GM12891 (cell line): ENCODE data around the gene NEURL1B.

Source experiments
- PAX5 ChIP-seq: IDR thresholded peaks from 2 replicates; pipeline ENCODE4 v1.6.1; 2011; ENCODE audit warnings: low read length, moderate library complexity, mild to moderate bottlenecking; ENCODE audit not compliant: insufficient read depth, severe bottlenecking
- POLR2A ChIP-seq: IDR thresholded peaks from 2 replicates; pipeline ENCODE4 v1.6.1; 2011; ENCODE audit warnings: low read depth, low read length, control low read depth
- POLR2AphosphoS5 ChIP-seq: IDR thresholded peaks from 2 replicates; pipeline ENCODE4 v1.6.1; 2011; ENCODE audit warnings: low read depth, low read length, control low read depth
- POU2F2 ChIP-seq: IDR thresholded peaks from 2 replicates; pipeline ENCODE4 v1.6.1; 2011; ENCODE audit warnings: low read depth, mild to moderate bottlenecking, control low read depth, low read length, moderate library complexity
- SPI1 ChIP-seq: IDR thresholded peaks from 2 replicates; pipeline ENCODE4 v1.6.1; 2011; ENCODE audit warnings: low read depth, low read length, control low read depth
- TAF1 ChIP-seq: IDR thresholded peaks from 2 replicates; pipeline ENCODE4 v1.6.1; 2011; ENCODE audit warnings: low read depth, low read length, control low read depth

- TF ChIP-seq TAF1: no peak
- no peak for TF ChIP-seq POLR2A
- TF ChIP-seq POLR2AphosphoS5: no peak
- TF ChIP-seq SPI1: no peak
- no peak for TF ChIP-seq POU2F2
- no peak for TF ChIP-seq PAX5
These were observed 3.6 kb downstream of the NEURL1B start for GRCh38 chr5:172644711-172645110.
